GM12878 (cell line): ENCODE measurements around the gene CAB39L. TPM values are rescaled to one million over a fixed set of nuclear protein-coding genes. Genes with fewer than 3 reads are reported as not detected.

ENCODE experiments used
- ATAC-seq: fragments of 200-7000 bp; cut with Tn5 transposase; 3 replicates; pipeline ENCODE4 v1.9.1; 2020; ENCODE audit warnings: mild to moderate bottlenecking, moderate library complexity
- BruUV-seq: library from RNA; stranded (reverse); fragments of 400-500 nt; replicated peaks from 2 replicates; lab custom pipeline; 2021; lab: Mats Ljungman, UMichigan
- CTCF ChIA-PET: fragments of 300-600 bp; sonication (Branson Sonifier 250); formaldehyde crosslinking; extraction: SDS; loops from one replicate; lab custom pipeline; 2021; ENCODE audit warnings: inconsistent platforms; lab: Yijun Ruan, JAX
- POLR2A ChIA-PET: fragments of 350-600 bp; formaldehyde crosslinking; extraction: SDS; loops from one replicate; lab custom pipeline; 2021; ENCODE audit warnings: inconsistent platforms; lab: Charles Lee
- RAD21 ChIA-PET: fragments of 300-600 bp; sonication (Branson Sonifier 250); formaldehyde crosslinking; loops from one replicate; lab custom pipeline; 2023; ENCODE audit warnings: antibody characterized with exemption; ENCODE audit not compliant: unreplicated experiment; lab: Charles Lee
- SMC1A ChIA-PET: fragments of 300-600 bp; sonication (Branson Sonifier 250); formaldehyde crosslinking; loops from one replicate; lab custom pipeline; 2023; ENCODE audit not compliant: unreplicated experiment, uncharacterized antibody; lab: Charles Lee
- DNase-seq: peaks from one replicate; pipeline ENCODE4 v3.0.0-alpha.2; 2011; ENCODE audit warnings: low read depth, low spot score
- FAIRE-seq: peaks from 3 replicates; lab custom pipeline; 2011; peaks lifted over from hg19 to GRCh38; lab: Jason Lieb, UNC
- H2AFZ ChIP-seq: 2 replicates; pipeline ENCODE4 v1.6.0; 2011; ENCODE audit warnings: low read depth, low read length, control low read depth; ENCODE audit not compliant: control insufficient read depth
- H3K27ac ChIP-seq: 2 replicates; pipeline ENCODE4 v1.5.1; 2011; ENCODE audit warnings: control low read depth; ENCODE audit not compliant: control insufficient read depth, insufficient read depth
- H3K27me3 ChIP-seq, 2 experiments: replicated peaks in 1 of 2; 2 replicates each; pipeline versions ENCODE4 v1.6.0 to v1.6.1; 2011; ENCODE audit warnings: low read length in 1 of 2; ENCODE audit not compliant: control insufficient read depth in 2 of 2, insufficient read depth in 2 of 2
- H3K36me3 ChIP-seq, 2 experiments: 2 replicates each; pipeline ENCODE4 v1.5.1; 2011; ENCODE audit warnings: low read length in 1 of 2; ENCODE audit not compliant: control insufficient read depth in 2 of 2, insufficient read depth in 2 of 2
- H3K4me1 ChIP-seq: 2 replicates; pipeline ENCODE4 v1.6.1; 2011; ENCODE audit warnings: mild to moderate bottlenecking, low read length, moderate library complexity, mixed read lengths; ENCODE audit not compliant: control insufficient read depth, insufficient read depth
- H3K4me2 ChIP-seq: 2 replicates; pipeline ENCODE4 v1.6.0; 2011; ENCODE audit warnings: control low read depth; ENCODE audit not compliant: control insufficient read depth, insufficient read depth
- H3K4me3 ChIP-seq: fragments of 200-600 bp; sonication (generic); 2 replicates; pipeline ENCODE4 v1.5.1; 2016
- H3K79me2 ChIP-seq: 2 replicates; pipeline ENCODE4 v1.6.0; 2011; ENCODE audit warnings: low read length; ENCODE audit not compliant: control insufficient read depth, insufficient read depth
- H3K9ac ChIP-seq: 2 replicates; pipeline ENCODE4 v1.8.0; 2011; ENCODE audit warnings: low read length, control low read depth, mixed read lengths; ENCODE audit not compliant: control insufficient read depth, insufficient read depth
- H3K9me3 ChIP-seq: replicated peaks from 3 replicates; pipeline ENCODE4 v1.5.1; 2011; ENCODE audit warnings: mild to moderate bottlenecking, low read length; ENCODE audit not compliant: control insufficient read depth, insufficient read depth
- H4K20me1 ChIP-seq: 2 replicates; pipeline ENCODE4 v1.6.0; 2011; ENCODE audit not compliant: control insufficient read depth, insufficient read depth
- CEBPB ChIP-seq, 2 experiments: fragments of 150-350 bp in 1 of 2; IDR thresholded peaks; 2 replicates each; pipeline ENCODE4 v1.6.1; 2012 to 2014; ENCODE audit warnings: low read depth in 2 of 2, low read length in 2 of 2, borderline replicate concordance in 1 of 2, inconsistent platforms in 1 of 2
- KLF5 ChIP-seq: fragments of 450-650 bp; IDR thresholded peaks from 2 replicates; pipeline ENCODE4 v1.6.1; 2014; ENCODE audit warnings: mild to moderate bottlenecking; ENCODE audit not compliant: partially characterized antibody
- NR2F1 ChIP-seq: fragments of 450-650 bp; conservative IDR thresholded peaks from 2 replicates; pipeline ENCODE4 v1.6.1; 2017; ENCODE audit warnings: mild to moderate bottlenecking
- NRF1 ChIP-seq: conservative IDR thresholded peaks from 2 replicates; pipeline ENCODE4 v1.6.1; 2011; ENCODE audit warnings: mild to moderate bottlenecking, low read depth, low read length, improper control_type of control experiment
- POU2F2 ChIP-seq: IDR thresholded peaks from 3 replicates; pipeline ENCODE4 v1.6.1; 2011; ENCODE audit warnings: low read depth, mild to moderate bottlenecking, low read length, borderline replicate concordance
- RFX5 ChIP-seq: IDR thresholded peaks from 2 replicates; pipeline ENCODE4 v1.6.1; 2011; ENCODE audit warnings: low read depth, low read length, improper control_type of control experiment
- SIX5 ChIP-seq: IDR thresholded peaks from 2 replicates; pipeline ENCODE4 v1.6.1; 2011; ENCODE audit warnings: mild to moderate bottlenecking, low read depth, low read length, moderate library complexity; ENCODE audit not compliant: severe bottlenecking
- SREBF2 ChIP-seq: IDR thresholded peaks from 2 replicates; pipeline ENCODE4 v1.6.1; 2012; ENCODE audit warnings: mild to moderate bottlenecking, low read length
- STAT1 ChIP-seq: fragments of 450-650 bp; conservative IDR thresholded peaks from 2 replicates; pipeline ENCODE4 v1.6.1; 2014; ENCODE audit warnings: antibody characterized with exemption, mild to moderate bottlenecking
- SUPT20H ChIP-seq: IDR thresholded peaks from 2 replicates; pipeline ENCODE4 v1.6.1; 2011; ENCODE audit warnings: low read depth, mild to moderate bottlenecking, low read length, moderate library complexity, borderline replicate concordance; ENCODE audit not compliant: control insufficient read depth
- ZNF622 ChIP-seq: fragments of 450-650 bp; IDR thresholded peaks from 2 replicates; pipeline ENCODE4 v1.6.1; 2017; ENCODE audit warnings: mild to moderate bottlenecking, inconsistent platforms
- WGBS: methylation state at CpG from one replicate; pipeline ENCODE4 v1.1.6; 2016; ENCODE audit warnings: low lambda C conversion rate; ENCODE audit not compliant: insufficient replicate concordance, insufficient coverage; ENCODE audit errors: missing lambda C conversion rate; 5-methylcytosine and 5-hydroxymethylcytosine counted together
- in situ Hi-C: fragments of 300-500 bp; cut with MboI; formaldehyde crosslinking; loops from 9 replicates; pipeline ENCODE4 v1.14.3; 2018; ENCODE audit warnings: mixed read lengths
- intact Hi-C: fragments of 100-400 bp; cut with micrococcal nuclease; formaldehyde crosslinking; loops from one replicate; pipeline ENCODE4 v1.14.2; 2022; ENCODE audit not compliant: unreplicated experiment
- polyA plus RNA-seq, 11 experiments: library from polyadenylated mRNA; depleted of rRNA in 4 of 11; unstranded in 6 of 11; stranded (reverse) in 5 of 11; fragments of >200 nt; fragmentation: Nextera tagmentation in 4 of 11; fragmentation: Illumina TruSeq in 1 of 11; extraction: Ambion mirVana in 4 of 11; extraction: Trizol in 1 of 11; gene quantifications; 1 replicate in 1 of 11; 2 replicates in 10 of 11; pipeline versions ENCODE4 v1.2.1 to v1.2.3, GENCODE V29; 2011 to 2016; ENCODE audit warnings: inconsistent platforms in 2 of 11, missing spikeins in 2 of 11, low read depth in 1 of 11
- total RNA-seq, 4 experiments: library from RNA; depleted of rRNA in 3 of 4; stranded (reverse); fragments of >200 nt in 3 of 4; fragmentation: Illumina TruSeq in 1 of 4; extraction: Trizol in 1 of 4; gene quantifications; 2 replicates each; pipeline versions ENCODE4 v1.2.1 to v1.2.3, GENCODE V29; 2013 to 2021
- TF ChIP-seq, protein P1 (sequence below): fragments of 450-650 bp; IDR thresholded peaks from 2 replicates; pipeline ENCODE4 v1.6.1; 2014; ENCODE audit warnings: mild to moderate bottlenecking
- TF ChIP-seq, protein P2 (sequence below): fragments of 150-350 bp; IDR thresholded peaks from 2 replicates; pipeline ENCODE4 v1.6.1; 2014; ENCODE audit warnings: mild to moderate bottlenecking, low read depth, low read length
- TF ChIP-seq, protein P3 (sequence below): IDR thresholded peaks from 2 replicates; pipeline ENCODE4 v1.6.1; 2012; ENCODE audit warnings: low read length, inconsistent platforms
- TF ChIP-seq, protein P4 (sequence below): IDR thresholded peaks from 2 replicates; pipeline ENCODE4 v1.6.1; 2011; ENCODE audit warnings: low read depth, low read length, improper control_type of control experiment, borderline replicate concordance

CAB39L gene
- total and polyA plus RNA-seq, 10 of the 15 experiments (the other 5 are each of a cell fraction or from before 2014, with no cell fraction given) = 0.88 to 3.0 (median 1.7) TPM

DNA sequence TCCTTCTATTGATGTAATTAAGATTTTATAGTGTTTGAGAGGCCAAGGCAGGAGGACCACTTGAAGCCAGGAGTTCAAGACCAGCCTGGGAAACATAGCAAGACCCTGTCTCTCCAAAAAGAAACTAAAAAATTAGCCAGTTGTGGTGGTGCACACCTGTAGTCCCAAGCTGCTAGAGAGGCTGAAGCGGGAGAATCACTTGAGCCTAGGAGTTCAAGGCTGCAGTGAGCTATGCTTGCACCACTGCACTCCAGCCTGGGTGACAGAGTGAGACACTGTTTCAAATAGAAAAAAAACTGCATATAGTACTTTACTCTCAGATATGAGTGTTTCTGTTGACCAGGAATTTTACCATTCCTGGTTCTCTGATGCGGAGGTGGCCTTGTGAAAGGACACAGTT lies 147.2 kb downstream of the CAB39L start:
- SMC1A ChIA-PET = interaction anchor here (0.6 kb wide), 1 partner anchor 1378 kb away, joined by 4 read pairs; no protein-coding TSS in a partner anchor
- intact Hi-C loops (no loop called here), in situ Hi-C loops (no loop called here)
- H3K9me3 ChIP-seq = no peaks in the 10 kb centered on the region
- H3K27ac ChIP-seq = no peak overlapping the region
- FAIRE-seq (no peak), ATAC-seq (no peak), DNase-seq (no peak)
- TF ChIP-seq STAT1 = no peak
- TF ChIP-seq ZNF622 = no peak
- TF ChIP-seq RFX5 = no peak
- no peak for TF ChIP-seq SUPT20H
- TF ChIP-seq, protein P1, sequence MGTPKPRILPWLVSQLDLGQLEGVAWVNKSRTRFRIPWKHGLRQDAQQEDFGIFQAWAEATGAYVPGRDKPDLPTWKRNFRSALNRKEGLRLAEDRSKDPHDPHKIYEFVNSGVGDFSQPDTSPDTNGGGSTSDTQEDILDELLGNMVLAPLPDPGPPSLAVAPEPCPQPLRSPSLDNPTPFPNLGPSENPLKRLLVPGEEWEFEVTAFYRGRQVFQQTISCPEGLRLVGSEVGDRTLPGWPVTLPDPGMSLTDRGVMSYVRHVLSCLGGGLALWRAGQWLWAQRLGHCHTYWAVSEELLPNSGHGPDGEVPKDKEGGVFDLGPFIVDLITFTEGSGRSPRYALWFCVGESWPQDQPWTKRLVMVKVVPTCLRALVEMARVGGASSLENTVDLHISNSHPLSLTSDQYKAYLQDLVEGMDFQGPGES = no peak
- TF ChIP-seq NRF1 = no peak
- TF ChIP-seq, protein P2, sequence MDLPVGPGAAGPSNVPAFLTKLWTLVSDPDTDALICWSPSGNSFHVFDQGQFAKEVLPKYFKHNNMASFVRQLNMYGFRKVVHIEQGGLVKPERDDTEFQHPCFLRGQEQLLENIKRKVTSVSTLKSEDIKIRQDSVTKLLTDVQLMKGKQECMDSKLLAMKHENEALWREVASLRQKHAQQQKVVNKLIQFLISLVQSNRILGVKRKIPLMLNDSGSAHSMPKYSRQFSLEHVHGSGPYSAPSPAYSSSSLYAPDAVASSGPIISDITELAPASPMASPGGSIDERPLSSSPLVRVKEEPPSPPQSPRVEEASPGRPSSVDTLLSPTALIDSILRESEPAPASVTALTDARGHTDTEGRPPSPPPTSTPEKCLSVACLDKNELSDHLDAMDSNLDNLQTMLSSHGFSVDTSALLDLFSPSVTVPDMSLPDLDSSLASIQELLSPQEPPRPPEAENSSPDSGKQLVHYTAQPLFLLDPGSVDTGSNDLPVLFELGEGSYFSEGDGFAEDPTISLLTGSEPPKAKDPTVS = no peak
- TF ChIP-seq, protein P3, sequence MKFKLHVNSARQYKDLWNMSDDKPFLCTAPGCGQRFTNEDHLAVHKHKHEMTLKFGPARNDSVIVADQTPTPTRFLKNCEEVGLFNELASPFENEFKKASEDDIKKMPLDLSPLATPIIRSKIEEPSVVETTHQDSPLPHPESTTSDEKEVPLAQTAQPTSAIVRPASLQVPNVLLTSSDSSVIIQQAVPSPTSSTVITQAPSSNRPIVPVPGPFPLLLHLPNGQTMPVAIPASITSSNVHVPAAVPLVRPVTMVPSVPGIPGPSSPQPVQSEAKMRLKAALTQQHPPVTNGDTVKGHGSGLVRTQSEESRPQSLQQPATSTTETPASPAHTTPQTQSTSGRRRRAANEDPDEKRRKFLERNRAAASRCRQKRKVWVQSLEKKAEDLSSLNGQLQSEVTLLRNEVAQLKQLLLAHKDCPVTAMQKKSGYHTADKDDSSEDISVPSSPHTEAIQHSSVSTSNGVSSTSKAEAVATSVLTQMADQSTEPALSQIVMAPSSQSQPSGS = no peak
- TF ChIP-seq, protein P4, sequence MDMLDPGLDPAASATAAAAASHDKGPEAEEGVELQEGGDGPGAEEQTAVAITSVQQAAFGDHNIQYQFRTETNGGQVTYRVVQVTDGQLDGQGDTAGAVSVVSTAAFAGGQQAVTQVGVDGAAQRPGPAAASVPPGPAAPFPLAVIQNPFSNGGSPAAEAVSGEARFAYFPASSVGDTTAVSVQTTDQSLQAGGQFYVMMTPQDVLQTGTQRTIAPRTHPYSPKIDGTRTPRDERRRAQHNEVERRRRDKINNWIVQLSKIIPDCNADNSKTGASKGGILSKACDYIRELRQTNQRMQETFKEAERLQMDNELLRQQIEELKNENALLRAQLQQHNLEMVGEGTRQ = no peak
- TF ChIP-seq SREBF2 = no peak
- TF ChIP-seq POU2F2 = no peak
- no peak for TF ChIP-seq SIX5
- no peak for TF ChIP-seq NR2F1
- TF ChIP-seq KLF5 = no peak
- TF ChIP-seq CEBPB (IDR thresholded peaks at IDR 0.05; ENCODE audit: borderline replicate concordance in 1 of 2, low read depth in 2 of 2, low read length in 2 of 2) = no peak
- no peak overlapping the region for H2AFZ ChIP-seq
- no peak overlapping the region for H3K4me2 ChIP-seq
- no TSS peak for BruUV-seq
- RAD21 ChIA-PET = no interaction called here
- H3K4me3 ChIP-seq = no peak overlapping the region
- WGBS = 100% methylated on average over 2 of the region's 2 CpGs
- no peaks in the 10 kb centered on the region for H3K79me2 ChIP-seq
- CTCF ChIA-PET = interaction anchor here (1.1 to 1.7 kb wide), 3 partner anchors 16 to 311 kb away, joined by 3 to 4 read pairs (median 3); no protein-coding TSS in a partner anchor
- no peaks in the 10 kb centered on the region for H4K20me1 ChIP-seq
- H3K27me3 ChIP-seq = no peaks in the 10 kb centered on the region
- POLR2A ChIA-PET = no interaction called here
- peaks cover 3% of the 10 kb centered on the region; the same call in 1 of the 2 replicates for H3K4me1 ChIP-seq
- no peak overlapping the region for H3K9ac ChIP-seq
- no peaks in the 10 kb centered on the region for H3K36me3 ChIP-seq
